Anterior cingulate cortex (tissue), 58 donors: ENCODE results near the gene CNST.
"Not testable (repeated sequence)": the region's sequence is repeated elsewhere in the genome, so short reads cannot be mapped to it uniquely, and the experiment has no call there.

Source experiments
- DNase-seq, 58 donors: peaks; one replicate each; lab custom pipeline; 2025; lab: John Stamatoyannopoulos, UW

CNST gene

GRCh38 chr1:246695666-246696065 is 129.4 kb downstream of the CNST start:
- DNase-seq: no peak

- no peak for DNase-seq
Observed at GRCh38 chr1:246698466-246699094, 132.3 kb downstream of the CNST start.

- peak in 52 of 58 donors; percentile 6 to 85 (median 54) for DNase-seq
Observed at GRCh38 chr1:246699095-246699735, 133.0 kb downstream of the CNST start.

- DNase-seq: no peak
Observed at GRCh38 chr1:246703581-246703980, 137.3 kb downstream of the CNST start.

- no peak for DNase-seq
Observed at GRCh38 chr1:246705368-246705767, 139.1 kb downstream of the CNST start.

- no peak for DNase-seq
Observed at GRCh38 chr1:246708166-246708565, 141.9 kb downstream of the CNST start.

- DNase-seq: no peak
Observed at GRCh38 chr1:246709196-246709595, 142.9 kb downstream of the CNST start.

- no peak for DNase-seq
Observed at GRCh38 chr1:246709835-246710234, 143.6 kb downstream of the CNST start.

- no peak for DNase-seq
Observed at GRCh38 chr1:246711548-246712003, 145.3 kb downstream of the CNST start.

GRCh38 chr1:246712428-246712827 is 146.2 kb downstream of the CNST start:
- DNase-seq: not testable (repeated sequence)
